Stimulated activated CD8-positive, alpha-beta memory T cell treated with anti-CD3 and anti-CD28 coated beads, Interleukin-4, amount 100 ng/mL, for 4 hours (primary cell): ENCODE measurements around the gene TENT5A.

ENCODE experiments used
- DNase-seq, 2 donors: peaks; one replicate each; pipeline ENCODE4 v3.0.0-alpha.2; 2020; ENCODE audit warnings: low read depth in 2 of 2, low spot score in 1 of 2

Gene TENT5A

DNA sequence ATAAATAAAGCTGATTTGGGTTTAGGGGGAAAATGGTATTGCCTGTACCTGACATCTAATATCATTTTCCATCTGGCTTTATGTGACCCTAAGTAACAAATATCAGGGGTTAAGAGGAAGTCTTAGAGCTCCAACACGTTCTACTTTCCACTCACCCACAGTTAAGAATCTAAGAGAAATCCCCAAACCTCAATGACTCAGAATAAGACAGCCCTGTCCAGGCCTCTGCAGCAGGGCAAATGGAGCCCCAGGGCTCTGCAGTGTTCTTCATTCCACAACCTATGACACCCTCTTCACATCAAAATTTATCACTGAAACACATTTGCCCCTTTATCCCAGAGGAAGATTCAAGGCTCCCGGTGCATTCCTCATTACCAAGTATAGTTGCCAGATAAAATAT, 20.3 kb upstream of the TENT5A start:
- no peak for DNase-seq

DNA sequence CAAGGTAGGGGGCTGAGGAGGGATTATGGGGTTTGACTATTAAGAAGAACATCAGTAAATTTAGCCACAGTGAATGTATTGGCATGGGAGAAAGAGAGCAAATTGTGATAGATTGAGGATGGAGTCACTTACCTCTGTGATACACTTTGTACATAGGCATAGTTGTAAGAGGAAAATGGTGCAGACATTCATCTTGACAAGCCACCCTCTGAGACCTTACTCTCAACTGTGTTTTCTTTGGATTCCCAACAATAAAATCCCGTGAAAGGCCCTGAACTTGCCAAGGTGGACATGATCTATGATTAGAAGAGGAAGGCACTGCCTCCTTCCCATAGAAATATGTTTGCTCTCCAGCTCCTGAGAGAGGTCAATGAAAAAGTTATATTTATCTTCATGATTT, 18.6 kb upstream of the TENT5A start:
- no peak for DNase-seq

DNA sequence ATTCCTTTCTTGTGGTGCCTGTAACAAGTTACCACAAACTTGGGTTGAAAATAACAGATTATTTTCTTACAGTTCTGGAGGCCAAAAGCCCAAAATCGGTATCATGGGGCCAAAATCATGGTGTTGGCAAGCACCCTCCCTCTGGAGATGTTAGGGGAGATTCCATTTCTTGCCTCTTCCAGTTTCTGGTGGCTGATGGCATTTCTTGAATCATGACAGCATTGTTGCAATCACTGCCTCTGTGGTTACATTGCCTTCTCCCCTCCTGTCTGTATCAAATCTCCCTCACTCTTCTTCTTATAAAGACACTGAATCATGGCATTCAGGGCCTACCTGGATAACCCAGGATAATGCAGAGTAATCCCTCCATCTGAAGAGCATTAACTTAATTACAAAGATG, 17.9 kb upstream of the TENT5A start:
- DNase-seq: no peak

DNA sequence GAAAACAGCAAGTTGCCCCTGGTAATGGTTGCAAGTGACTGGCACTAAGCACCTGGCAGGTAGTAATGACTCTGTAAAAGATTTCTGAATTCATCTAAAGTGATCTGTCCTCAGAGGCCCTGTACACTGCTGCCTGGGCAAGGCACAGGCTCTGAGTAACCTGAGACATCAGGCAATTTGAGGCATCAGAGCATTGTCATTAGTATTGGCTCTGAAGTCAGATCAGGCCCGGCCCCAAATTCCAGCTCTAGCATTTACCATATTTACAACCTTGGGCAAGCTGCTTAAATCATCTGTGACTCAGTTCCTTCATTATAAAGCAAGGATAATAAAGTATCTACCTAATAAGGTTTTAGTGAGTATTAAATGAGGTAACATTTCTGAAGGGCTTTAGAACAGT, 17.3 kb upstream of the TENT5A start:
- no peak for DNase-seq

DNA sequence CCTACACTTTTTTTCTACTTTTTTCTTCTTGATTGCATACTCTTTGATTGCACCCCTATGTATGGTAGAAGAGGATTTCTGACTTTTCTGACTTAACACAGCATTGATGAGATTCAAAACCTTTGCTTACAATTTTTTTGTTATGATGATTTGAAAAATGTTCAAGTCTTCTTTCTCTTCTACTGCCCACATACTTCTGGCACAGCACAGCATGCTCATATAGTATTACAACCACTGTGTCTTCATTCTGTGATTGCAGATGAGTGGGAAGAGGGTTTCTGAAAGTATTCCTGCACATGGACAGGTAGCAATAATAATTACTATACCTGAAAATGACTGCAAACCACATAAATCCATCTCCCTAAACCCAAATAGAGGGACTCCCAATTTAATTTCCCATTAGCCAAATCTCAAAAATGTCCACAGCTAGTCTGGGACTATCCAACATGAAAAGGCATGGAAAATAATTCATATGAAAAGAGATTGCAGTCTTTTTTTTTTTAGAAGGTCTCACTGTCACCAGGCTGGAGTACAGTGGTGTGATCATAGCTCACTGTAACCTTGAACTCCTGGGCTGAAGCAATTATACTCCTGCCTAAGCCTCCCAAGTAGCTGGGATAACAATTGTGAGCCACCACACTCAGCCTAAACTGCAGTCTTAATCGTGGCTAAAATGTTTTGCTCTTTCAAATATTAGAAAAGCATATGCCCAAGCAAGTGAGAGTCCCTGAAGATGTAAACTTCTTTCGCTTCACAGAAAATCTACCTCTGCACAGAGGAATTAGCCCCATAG, 15.9 kb upstream of the TENT5A start:
- no peak for DNase-seq

DNA sequence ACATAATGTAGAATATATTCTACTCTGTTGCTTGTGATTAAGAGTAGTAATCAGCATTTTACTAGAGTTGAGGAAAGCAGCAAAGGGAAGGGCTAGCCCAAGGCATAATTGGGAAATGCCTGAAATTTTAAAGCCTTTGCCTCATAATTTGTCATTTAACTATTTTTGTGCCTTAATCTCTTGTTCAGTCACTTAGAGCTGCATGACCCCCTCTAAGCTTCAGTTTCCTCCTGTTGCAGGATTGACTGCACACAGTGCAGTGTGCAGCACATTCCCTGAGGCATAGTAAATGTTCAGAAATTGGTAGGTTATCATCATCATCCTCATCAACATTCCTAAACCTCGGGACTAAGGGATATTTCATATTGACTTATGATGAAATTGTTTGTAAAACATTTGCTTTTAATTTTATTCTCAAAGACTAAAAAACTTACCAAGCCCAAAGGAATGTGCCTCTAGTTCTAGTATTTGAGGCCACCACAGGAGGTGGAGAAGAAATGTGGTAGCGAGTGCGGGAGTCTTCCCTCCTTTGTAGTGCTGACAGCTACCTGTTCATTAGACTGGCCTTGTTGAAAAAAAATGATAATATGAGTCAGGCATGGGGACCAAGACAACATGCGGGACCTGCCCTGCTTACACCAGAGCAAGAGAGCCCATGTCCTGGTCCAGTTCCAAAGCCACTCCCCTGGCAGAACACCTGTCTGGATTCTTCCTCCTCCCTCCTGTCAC, 14.8 kb upstream of the TENT5A start:
- no peak for DNase-seq

DNA sequence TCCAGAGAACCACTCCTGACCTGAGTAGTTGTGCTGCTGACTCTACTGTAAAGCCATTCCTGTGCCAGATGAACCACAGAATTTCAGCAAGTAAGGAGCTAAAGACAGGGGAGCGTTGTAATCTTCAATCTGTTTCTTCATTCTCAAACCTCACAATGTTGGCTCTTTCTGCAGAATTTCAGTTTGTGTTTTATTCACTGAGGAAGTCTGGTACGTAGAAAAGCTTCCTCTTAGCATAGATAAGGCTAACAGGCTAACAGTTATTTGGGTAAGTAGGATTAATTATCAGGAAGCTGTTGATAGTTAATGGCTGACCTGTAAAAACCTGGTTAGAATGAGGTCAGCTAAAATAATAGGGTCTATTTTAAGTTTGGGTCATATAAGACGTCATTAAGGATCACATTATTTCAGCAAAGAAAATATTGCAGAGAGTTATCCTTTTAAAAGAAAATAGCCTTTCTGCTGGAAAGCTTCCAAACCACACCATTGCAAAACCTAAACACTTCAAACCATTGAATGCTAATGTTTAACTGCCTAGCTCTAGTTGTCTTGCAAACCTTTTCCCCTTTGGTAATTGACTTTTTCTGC, 14.1 kb upstream of the TENT5A start:
- no peak for DNase-seq

DNA sequence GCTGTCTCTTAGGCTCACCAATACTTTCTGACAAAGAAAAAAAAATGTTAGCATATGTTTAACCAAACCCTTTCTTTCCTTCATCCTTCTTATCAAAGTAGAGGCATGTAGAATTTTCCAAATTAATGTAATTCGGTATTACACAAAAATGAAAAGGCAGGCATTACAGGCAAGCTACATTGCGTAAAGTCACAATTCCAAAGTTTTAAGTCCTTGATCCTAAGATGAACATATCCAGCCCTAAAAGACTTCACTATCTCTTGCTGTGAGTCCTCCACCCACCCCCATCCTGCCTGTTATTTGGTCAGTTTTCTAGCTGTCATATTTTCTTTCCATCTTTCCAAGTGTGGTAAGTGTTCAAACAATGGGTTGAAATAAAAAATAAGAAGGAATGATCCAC, 12.1 kb upstream of the TENT5A start:
- no peak for DNase-seq

DNA sequence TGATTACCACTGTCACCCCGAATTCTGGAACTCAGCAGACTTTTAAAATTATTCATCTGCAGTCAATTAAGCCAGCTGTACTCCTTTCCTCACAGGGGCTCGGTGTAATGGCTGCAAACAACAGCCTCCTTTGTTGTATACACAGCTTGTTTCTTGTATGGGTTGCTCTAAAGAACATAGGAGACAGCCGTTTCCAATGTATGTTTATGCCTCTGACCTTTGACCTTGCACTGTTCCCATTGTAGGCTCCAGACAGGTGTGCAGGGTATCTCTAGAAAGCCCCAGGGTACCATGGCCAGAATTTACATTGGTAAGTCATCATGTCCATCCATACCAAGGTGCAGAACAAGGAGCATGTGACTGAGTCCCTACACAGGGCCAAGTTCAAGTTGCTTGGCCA, 11.5 kb upstream of the TENT5A start:
- DNase-seq: no peak

DNA sequence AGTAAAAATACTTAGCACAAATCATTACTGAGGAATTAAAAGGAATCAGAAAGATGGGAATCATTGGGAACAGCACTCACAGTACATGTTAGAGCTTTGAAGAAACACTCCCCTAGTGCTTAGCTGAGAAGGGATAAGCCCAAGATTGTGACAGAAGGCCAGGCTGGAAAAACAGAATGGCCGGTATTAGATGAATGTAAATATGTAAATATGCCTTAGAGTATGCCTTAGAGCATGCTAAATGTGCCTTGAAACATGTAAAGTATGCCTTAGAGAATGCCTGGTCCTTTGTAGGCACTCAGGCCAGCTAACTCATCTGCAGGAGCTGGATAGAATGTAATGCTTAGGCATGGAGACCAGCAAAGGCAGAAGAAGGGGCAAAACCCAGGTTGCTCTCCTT, 10.6 kb upstream of the TENT5A start:
- DNase-seq: no peak

DNA sequence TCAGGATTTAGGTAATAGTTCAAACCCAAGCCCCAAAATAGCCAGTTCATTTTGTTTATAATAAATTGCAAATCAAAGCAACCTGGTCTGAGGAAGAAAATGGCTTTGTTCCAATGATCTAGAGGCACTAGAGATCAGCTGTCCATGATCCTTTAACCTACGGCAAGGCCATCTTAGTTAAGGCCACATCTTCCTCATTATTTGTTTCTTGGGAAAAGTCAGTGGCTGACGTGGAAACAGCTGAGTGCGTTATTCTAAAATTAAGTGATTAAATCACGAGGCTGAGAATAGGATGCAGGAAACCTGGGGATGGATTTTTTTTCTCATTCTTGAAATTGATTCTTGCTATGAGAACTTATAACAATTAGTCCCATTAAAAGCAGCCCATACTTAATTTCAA, 10.1 kb upstream of the TENT5A start:
- no peak for DNase-seq

DNA sequence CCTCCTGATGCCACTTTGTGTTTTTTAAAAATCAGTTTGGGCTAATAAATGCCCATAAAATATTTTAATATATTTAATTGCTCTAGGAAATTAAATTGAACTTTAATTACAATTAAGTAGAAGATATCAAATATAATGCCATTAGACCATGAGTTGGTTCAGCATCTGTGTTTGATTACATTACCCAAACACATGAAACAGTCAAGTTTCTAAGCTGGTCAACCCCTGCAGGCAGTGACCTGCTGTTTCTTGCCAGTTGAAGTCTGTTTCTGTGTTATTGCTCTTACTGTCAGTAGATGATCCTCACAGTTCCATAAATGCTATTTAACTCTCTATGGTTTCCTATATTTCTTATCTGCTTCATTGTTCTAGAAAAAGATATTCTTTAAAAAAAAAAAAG, 9.7 kb upstream of the TENT5A start:
- DNase-seq: no peak

DNA sequence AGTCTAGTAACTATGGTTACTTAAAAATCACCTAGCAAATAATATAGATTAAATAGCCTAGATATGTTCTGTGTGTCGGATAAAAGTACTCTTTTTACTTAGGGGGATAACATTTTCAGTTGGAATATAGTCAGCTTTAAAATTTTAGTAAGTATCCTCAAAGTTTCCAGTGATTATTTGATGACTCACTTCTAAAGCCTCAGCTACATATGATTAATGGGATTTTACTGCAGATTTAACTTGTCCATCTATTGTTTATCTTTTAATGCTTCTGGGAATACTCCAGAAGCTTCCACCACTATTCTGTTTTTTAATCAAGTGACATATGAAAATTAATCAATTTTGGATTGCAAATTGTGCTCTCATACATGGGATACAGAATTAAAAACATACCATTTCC, 8.7 kb upstream of the TENT5A start:
- no peak for DNase-seq

DNA sequence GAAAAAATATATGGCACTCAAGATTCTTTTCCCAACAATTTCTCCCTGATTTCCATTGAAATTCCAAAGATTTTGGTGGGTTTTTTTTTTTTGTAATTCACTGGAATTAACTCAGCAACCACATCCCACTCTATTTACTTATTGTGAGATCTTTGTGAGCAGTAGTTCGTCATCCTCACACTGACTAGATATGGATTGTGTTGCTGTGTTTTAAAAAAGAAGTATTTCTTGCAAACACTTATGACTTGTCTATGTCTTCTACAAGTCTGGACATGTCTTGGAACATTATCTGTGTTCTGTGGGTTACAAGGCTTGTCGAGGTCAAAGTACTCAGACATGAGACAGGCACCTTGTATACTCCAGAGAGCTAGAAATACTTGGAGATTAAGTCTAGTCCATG, 7.3 kb upstream of the TENT5A start:
- no peak for DNase-seq

DNA sequence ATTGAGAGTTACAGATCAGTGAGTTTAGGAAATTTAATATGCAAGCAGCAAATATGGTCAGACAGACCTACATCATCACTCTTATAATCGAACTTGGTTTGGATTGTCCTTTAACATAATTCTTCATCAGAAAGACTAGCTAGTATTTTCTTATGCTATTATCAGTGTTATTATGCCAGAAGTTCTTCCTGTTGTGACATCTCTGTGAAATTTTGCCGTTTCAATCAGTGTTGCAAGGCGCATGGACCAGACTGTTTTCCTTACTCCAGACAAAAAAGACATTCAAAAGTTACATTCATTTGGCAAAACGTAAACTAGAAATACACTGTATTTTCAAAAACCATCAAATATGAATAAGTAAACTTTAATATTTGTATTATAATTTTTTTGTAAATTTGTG, 5.7 kb upstream of the TENT5A start:
- no peak for DNase-seq

DNA sequence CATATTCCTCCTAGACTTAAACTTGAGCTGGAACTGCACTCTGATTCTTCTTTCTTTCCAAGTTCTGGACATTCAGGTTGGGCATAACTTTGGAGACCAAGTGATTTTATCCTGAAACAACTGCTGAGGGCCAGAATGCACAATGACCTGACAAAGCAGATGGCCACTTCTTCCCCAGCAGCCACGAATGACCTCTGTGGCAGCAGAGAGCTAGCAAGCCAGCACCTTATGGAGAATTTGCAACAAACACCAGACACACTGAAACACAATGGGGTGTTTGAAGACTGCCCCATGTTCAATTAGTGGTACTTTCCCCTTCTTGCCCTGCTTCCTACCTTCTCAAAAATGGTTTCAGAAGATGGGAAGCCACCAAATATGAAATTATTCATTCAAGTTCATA, 4.2 kb upstream of the TENT5A start:
- no peak for DNase-seq

DNA sequence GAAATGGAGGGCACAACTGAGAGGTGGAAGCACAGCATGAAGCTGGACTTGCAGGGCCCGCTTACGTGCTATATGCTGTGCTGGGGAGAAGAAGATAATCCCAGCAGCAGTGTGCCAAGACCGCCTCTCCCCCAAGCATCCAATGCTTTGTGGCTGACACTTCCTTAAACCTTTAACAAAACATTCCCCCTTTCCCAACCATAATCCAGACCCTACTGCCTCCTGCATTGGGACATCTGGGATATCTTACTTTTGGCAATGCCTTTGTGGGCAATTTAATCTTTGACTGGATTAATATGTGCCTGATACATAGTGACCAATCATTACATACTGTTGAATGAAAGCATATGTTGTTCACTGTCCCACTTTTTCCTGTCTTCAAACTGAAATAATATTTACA, 3.1 kb upstream of the TENT5A start:
- DNase-seq: no peak

DNA sequence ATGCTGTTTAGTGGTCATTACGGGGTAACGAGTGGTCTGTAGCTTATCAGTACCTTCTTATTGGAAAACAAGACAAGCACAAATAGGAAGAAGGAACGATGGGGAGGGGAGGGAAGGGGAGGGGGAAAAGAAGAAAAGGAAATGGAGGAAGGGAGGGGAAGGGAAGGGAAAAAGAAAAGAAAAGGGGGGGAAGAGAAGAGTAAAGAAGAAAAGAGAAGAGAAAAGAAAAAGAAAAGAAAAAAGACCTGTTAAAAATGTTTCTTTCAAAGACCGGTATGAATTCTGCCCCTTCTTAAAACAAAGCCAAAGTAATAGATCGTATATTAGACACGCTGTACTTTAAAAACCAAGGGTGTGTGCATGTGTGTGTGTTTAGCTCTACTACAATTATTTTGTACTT, 2.4 kb upstream of the TENT5A start:
- no peak for DNase-seq

DNA sequence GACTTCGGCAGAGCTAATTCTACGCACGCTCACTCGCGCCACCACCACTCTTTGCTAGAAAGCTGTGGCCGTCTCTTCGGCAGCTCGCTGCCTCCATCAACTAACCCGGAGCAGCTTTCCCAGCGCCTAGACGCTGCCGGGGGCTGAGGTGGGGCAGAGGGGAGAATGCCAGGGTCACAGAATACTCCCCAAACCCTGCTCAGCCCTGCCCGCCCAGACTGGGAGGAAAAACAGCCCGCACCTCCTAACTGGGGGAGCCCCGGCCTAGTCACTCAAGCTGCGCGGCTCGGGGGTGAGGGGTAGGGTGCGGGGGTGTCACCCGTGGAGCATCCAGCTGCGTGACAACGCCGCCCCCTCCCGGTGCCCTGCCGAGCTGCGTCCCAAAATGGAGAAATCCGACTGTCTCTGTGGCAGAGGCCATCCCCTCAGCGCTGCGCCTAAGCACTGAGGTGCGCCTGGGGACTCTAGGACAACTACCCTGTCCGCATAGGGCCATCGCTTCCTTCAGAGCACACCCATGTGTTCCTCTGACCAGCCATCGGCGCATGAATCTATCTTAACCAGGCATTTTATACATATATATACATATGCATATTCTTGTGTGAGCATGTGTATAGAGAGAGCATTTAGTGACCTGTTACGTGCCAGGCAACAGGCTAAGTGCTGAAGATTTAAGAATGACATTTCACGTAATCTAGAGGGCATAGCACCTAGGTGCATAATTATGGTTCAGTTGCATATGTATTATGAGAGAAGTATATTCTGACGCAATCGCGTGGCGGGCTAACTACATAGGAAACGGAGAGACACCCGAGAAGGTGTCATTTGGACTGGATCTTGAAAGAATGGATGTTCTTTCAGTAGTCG, 1.5 kb upstream of the TENT5A start:
- peak; percentile 72 to 85 for DNase-seq

DNA sequence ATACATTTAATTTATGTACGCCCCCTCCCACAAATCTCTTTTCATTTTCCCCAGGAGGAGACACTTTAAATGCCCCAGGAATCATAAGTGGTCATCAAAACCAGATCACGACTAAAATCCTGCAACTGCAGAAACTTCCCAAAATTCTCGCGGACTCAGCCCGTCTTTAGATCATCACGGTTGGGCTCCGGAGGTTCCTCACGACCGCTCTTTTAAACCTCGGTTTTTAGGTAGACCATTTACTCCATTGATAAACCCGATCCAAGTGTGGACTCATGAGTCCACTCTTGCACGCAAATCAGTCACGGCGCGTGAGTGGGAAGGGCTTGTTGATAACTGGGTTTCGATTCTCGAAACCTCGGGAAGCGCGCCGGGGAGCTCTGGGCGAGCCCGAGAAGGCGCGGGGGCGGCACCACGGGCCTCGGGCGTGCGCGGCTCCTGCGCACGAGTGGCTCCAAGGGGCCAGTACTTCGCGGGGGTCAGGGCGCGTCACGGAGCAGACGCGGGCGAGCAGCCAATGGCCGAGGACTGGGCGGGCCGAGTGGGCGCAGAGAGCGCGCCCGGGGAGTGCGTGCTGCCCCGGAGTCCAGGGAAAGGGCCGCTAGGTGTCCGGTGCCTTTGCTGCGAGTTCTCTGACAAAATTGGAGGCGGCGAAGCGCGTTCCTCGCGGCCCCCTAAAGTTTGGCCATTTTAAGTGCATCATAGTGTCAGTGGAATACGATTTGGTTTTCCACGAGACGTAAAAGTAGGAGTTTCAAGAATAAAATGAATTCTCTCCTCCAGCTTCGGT, 635 bp upstream of the TENT5A start:
- DNase-seq: peak; percentile 24 to 57
